HFFc6 (cell line): Measurements from ENCODE around the gene POU4F3. TPM values are rescaled to one million over a fixed set of nuclear protein-coding genes. Genes with fewer than 3 reads are reported as not detected.

ENCODE experiments used
- DNase-seq: peaks from one replicate; pipeline ENCODE4 v3.0.0-alpha.2; 2018
- H3K27ac Mint-ChIP-seq: 2 replicates; pipeline ENCODE4 v1.8.0; 2020; ENCODE audit warnings: mild to moderate bottlenecking, mixed read lengths
- H3K27me3 Mint-ChIP-seq: 2 replicates; pipeline ENCODE4 v1.8.0; 2021; ENCODE audit warnings: mild to moderate bottlenecking, moderate library complexity, mixed read lengths; ENCODE audit not compliant: insufficient read depth
- H3K36me3 Mint-ChIP-seq: 2 replicates; pipeline ENCODE4 v1.8.0; 2021; ENCODE audit warnings: low read depth, mixed read lengths
- H3K4me1 Mint-ChIP-seq: 2 replicates; pipeline ENCODE4 v1.8.0; 2020; ENCODE audit warnings: low read depth, mixed read lengths
- H3K4me3 Mint-ChIP-seq: 2 replicates; pipeline ENCODE4 v1.8.0; 2020; ENCODE audit warnings: mild to moderate bottlenecking, moderate library complexity, mixed read lengths
- H3K9me3 Mint-ChIP-seq: 2 replicates; pipeline ENCODE4 v1.8.0; 2020; ENCODE audit warnings: mild to moderate bottlenecking, mixed read lengths
- total RNA-seq, 6 experiments: library from RNA; stranded (reverse); fragmentation: NEBNext Ultra II Directional; extraction: Animal tissue kit (Norgen Biotek cat#: 25700); gene quantifications; 2 replicates in 1 of 6; 3 replicates in 5 of 6; pipeline ENCODE4 v1.2.3, GENCODE V29; 2021
- TF ChIP-seq, protein P1 (sequence below): fragments of 200-600 bp; sonication (generic); IDR thresholded peaks from 2 replicates; pipeline ENCODE4 v1.5.0; 2021; ENCODE audit warnings: antibody characterized with exemption, mild to moderate bottlenecking

The POU4F3 gene
- total RNA-seq, 6 experiments from 2014 or later = 0.07 TPM; not detected in 5

- H3K9me3 Mint-ChIP-seq = no peaks in the 10 kb centered on the region
- DNase-seq = no peak
- H3K27ac Mint-ChIP-seq = no peak overlapping the region
- TF ChIP-seq, protein P1, sequence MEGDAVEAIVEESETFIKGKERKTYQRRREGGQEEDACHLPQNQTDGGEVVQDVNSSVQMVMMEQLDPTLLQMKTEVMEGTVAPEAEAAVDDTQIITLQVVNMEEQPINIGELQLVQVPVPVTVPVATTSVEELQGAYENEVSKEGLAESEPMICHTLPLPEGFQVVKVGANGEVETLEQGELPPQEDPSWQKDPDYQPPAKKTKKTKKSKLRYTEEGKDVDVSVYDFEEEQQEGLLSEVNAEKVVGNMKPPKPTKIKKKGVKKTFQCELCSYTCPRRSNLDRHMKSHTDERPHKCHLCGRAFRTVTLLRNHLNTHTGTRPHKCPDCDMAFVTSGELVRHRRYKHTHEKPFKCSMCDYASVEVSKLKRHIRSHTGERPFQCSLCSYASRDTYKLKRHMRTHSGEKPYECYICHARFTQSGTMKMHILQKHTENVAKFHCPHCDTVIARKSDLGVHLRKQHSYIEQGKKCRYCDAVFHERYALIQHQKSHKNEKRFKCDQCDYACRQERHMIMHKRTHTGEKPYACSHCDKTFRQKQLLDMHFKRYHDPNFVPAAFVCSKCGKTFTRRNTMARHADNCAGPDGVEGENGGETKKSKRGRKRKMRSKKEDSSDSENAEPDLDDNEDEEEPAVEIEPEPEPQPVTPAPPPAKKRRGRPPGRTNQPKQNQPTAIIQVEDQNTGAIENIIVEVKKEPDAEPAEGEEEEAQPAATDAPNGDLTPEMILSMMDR = no peak
- H3K36me3 Mint-ChIP-seq = no peaks in the 10 kb centered on the region
- H3K4me1 Mint-ChIP-seq = peaks cover 7% of the 10 kb centered on the region; the same call in 1 of the 2 replicates
- H3K4me3 Mint-ChIP-seq = no peak overlapping the region
- peaks cover 19% of the 10 kb centered on the region for H3K27me3 Mint-ChIP-seq
Observed at GRCh38 chr5:146301626-146302025, 37.0 kb upstream of the POU4F3 start.

DNA sequence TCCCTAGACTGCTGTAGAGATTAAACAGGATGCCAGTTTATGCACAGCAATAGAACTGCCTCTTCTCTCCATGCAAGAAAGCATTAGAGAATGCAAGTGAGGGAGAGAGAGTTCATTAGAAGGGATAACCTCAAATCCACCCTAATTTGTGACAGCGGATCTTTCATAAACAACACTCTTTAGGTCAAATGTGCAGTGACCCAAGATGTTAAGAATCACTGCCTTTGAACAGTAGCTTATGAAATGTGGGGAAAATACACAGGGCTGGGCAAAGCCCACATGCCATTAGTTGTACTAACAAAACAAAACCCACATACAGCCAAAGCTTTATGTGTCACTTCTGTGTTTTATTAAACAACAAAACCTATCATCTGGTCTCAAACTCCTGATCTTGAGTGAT, 36.2 kb upstream of the POU4F3 start:
- Mint-ChIP-seq H3K27ac (no peak overlapping the region), H3K4me3 (no peak overlapping the region), H3K27me3 (peaks cover 27% of the 10 kb centered on the region), H3K9me3 (no peaks in the 10 kb centered on the region), H3K36me3 (no peaks in the 10 kb centered on the region), H3K4me1 (peaks cover 7% of the 10 kb centered on the region; the same call in 1 of the 2 replicates)
- TF ChIP-seq, protein P1 = no peak
- DNase-seq = no peak

GRCh38 chr5:146306838-146307237, 31.8 kb upstream of the POU4F3 start:
- Mint-ChIP-seq H3K4me1 (no peaks in the 10 kb centered on the region), H3K4me3 (no peak overlapping the region), H3K27me3 (peaks cover 36% of the 10 kb centered on the region), H3K9me3 (no peaks in the 10 kb centered on the region), H3K27ac (no peak overlapping the region), H3K36me3 (no peaks in the 10 kb centered on the region)
- no peak for DNase-seq
- TF ChIP-seq, protein P1 = no peak

GRCh38 chr5:146307796-146308195, 30.8 kb upstream of the POU4F3 start:
- TF ChIP-seq, protein P1 = no peak
- DNase-seq = no peak
- H3K27me3 Mint-ChIP-seq = peaks cover 34% of the 10 kb centered on the region
- H3K36me3 Mint-ChIP-seq = no peaks in the 10 kb centered on the region
- H3K27ac Mint-ChIP-seq = no peak overlapping the region
- H3K9me3 Mint-ChIP-seq = no peaks in the 10 kb centered on the region
- H3K4me3 Mint-ChIP-seq = no peak overlapping the region
- H3K4me1 Mint-ChIP-seq = no peaks in the 10 kb centered on the region

DNA sequence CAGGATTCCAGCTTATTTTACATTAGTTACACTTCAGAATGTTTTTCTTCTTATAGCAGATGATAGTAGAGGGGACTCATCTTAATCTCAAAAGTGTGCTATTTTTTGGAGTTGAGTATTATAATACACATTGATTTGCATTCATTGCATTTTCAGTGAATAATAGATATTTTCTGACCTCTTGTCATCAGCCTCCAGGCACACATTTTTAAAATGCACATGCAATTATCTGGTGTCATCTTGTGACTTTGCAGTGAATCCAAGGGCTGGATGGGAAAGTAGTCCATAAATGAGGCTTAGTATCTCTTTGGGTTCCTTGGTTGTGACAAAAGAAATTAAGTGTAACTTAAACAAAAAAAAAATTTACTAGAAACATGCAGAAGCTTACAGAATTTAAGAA, 28.1 kb upstream of the POU4F3 start:
- Mint-ChIP-seq H3K4me3 (no peak overlapping the region), H3K27me3 (peaks cover 45% of the 10 kb centered on the region), H3K9me3 (no peaks in the 10 kb centered on the region), H3K27ac (no peak overlapping the region), H3K36me3 (no peaks in the 10 kb centered on the region), H3K4me1 (no peaks in the 10 kb centered on the region)
- TF ChIP-seq, protein P1 = no peak
- DNase-seq = no peak

GRCh38 chr5:146311278-146311677, 27.4 kb upstream of the POU4F3 start:
- peaks cover 50% of the 10 kb centered on the region for H3K27me3 Mint-ChIP-seq

More at GRCh38 chr5:146311278-146311677, 27.4 kb upstream of the POU4F3 start:
- DNase-seq = no peak
- Mint-ChIP-seq H3K4me1 (no peaks in the 10 kb centered on the region), H3K36me3 (no peaks in the 10 kb centered on the region), H3K9me3 (no peaks in the 10 kb centered on the region), H3K27ac (no peak overlapping the region), H3K4me3 (no peak overlapping the region)
- TF ChIP-seq, protein P1 = no peak
